Measurements from ENCODE around the gene SDCBP2. TPM values are rescaled to one million over a fixed set of nuclear protein-coding genes. Genes with fewer than 3 reads are reported as not detected.

The SDCBP2 gene
- total RNA-seq, 1 donor from 2014 or later, result 2.9 TPM

DNA sequence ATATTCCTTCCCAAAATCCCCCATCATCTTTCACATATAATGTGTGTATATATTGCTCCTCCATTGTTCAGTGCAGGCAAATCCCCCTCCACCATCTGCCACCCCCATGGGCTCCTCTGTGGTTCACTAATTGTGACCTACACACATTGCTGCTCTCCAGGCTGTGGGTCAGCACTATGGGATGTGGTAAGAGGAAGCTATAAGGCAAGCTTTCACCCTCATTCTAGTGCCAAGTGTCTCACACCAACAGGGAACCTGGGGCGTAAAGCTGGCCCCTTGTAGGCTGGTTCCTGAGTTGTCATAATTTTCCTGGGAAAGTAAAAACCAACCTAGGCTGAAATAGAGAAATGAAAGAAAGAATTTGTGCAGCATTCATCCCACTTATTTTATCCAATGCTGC is 47.1 kb upstream of the SDCBP2 start:
- H3K9me3 Mint-ChIP-seq, result no peaks in the 10 kb centered on the region
- no peak for TF ChIP-seq CTCF (IDR thresholded peaks at IDR 0.05; ENCODE audit: unreplicated experiment)
- H3K4me1 Mint-ChIP-seq, result peaks cover 4% of the 10 kb centered on the region
- no peaks in the 10 kb centered on the region for H3K27me3 Mint-ChIP-seq (ENCODE audit: low read depth)
- no peak for DNase-seq (ENCODE audit: low spot score in 2 of 2, unreplicated experiment in 2 of 2)
- H3K27ac Mint-ChIP-seq, result no peak overlapping the region
- no peak overlapping the region for H3K4me3 Mint-ChIP-seq
- peaks cover 8% of the 10 kb centered on the region for H3K36me3 Mint-ChIP-seq

DNA sequence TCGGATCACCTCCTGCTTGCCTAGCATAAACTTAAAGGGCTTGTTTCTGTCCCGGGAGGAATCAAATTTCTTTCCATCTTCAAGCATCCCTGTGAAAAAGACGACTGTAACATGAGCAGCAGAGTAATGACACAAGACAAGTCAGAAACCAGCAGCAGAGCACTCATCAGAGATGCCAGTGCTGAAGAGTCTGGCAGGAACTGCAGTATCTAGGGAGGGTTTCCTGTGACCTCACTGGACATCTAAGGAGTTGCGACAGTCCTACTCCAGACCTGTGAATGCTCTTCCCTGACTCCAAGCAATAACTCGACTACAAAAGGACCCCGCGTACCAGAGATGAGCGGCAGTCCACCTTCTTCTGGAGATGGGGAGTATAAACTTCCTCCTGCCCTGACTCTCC is 46.6 kb upstream of the SDCBP2 start:
- Mint-ChIP-seq H3K36me3 (peaks cover 8% of the 10 kb centered on the region), H3K4me3 (no peak overlapping the region), H3K27ac (no peak overlapping the region), H3K27me3 (ENCODE audit: low read depth) (no peaks in the 10 kb centered on the region), H3K4me1 (peaks cover 4% of the 10 kb centered on the region), H3K9me3 (no peaks in the 10 kb centered on the region)
- TF ChIP-seq CTCF (IDR thresholded peaks at IDR 0.05; ENCODE audit: unreplicated experiment), result no peak
- no peak for DNase-seq (ENCODE audit: low spot score in 2 of 2, unreplicated experiment in 2 of 2)

DNA sequence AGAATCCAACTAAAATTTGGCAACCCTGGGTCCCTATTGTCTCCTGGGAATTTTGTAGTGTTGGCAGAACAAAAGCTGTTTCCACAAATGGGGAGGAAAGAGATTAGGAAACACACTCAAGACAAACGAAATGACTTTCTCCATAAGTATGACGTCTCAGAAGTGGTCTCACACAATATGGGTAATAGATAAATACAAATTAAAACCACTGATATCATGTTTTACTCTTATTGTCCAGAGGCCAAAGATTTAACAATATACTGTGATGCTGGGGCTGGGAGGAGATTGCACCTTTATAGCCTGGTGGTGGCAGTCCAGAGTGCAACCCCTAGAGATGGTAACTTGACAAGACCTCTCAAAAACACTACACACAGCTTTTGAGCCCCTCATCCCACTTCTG is 45.3 kb upstream of the SDCBP2 start:
- peaks cover 4% of the 10 kb centered on the region for H3K4me1 Mint-ChIP-seq
- peaks cover 10% of the 10 kb centered on the region for H3K36me3 Mint-ChIP-seq
- DNase-seq (ENCODE audit: low spot score in 2 of 2, unreplicated experiment in 2 of 2), result no peak
- no peaks in the 10 kb centered on the region for H3K27me3 Mint-ChIP-seq (ENCODE audit: low read depth)
- H3K27ac Mint-ChIP-seq, result no peak overlapping the region
- H3K4me3 Mint-ChIP-seq, result no peak overlapping the region
- no peaks in the 10 kb centered on the region for H3K9me3 Mint-ChIP-seq
- TF ChIP-seq CTCF (IDR thresholded peaks at IDR 0.05; ENCODE audit: unreplicated experiment), result no peak

- Mint-ChIP-seq H3K27ac (no peak overlapping the region), H3K27me3 (ENCODE audit: low read depth) (no peaks in the 10 kb centered on the region), H3K4me3 (no peak overlapping the region), H3K36me3 (peaks cover 13% of the 10 kb centered on the region), H3K9me3 (no peaks in the 10 kb centered on the region), H3K4me1 (peaks cover 6% of the 10 kb centered on the region)
- no peak for DNase-seq (ENCODE audit: low spot score in 2 of 2, unreplicated experiment in 2 of 2)
- TF ChIP-seq CTCF (IDR thresholded peaks at IDR 0.05; ENCODE audit: unreplicated experiment), result no peak
Observed at GRCh38 chr20:1373614-1374013, 44.7 kb upstream of the SDCBP2 start.

DNA sequence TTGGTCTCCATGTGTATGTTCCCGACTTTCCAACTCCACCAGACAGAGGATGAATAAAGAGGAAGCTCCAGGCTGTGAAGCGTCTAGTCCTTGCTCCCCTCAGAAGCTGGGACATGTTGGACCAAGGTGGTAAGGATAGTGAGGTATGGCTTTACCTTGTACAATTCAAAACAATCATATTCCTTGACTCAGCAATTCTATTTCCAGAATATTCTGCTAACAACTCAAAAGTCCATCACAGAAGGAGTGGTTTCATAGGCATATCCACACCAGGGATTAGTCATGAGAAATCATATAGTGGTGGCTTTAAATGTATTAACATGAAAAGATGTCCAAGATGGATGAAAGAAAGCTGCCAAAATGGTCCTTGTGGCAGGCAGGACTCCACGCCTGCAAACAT is 44.1 kb upstream of the SDCBP2 start:
- TF ChIP-seq CTCF (IDR thresholded peaks at IDR 0.05; ENCODE audit: unreplicated experiment), result no peak
- Mint-ChIP-seq H3K27ac (no peak overlapping the region), H3K9me3 (no peaks in the 10 kb centered on the region), H3K27me3 (ENCODE audit: low read depth) (no peaks in the 10 kb centered on the region), H3K4me3 (no peak overlapping the region), H3K36me3 (peaks cover 18% of the 10 kb centered on the region), H3K4me1 (peaks cover 8% of the 10 kb centered on the region)
- DNase-seq (ENCODE audit: low spot score in 2 of 2, unreplicated experiment in 2 of 2), result no peak
